WERI-Rb-1 (cell line): Measurements from ENCODE around the gene DEXI.
"Not testable (repeated sequence)": the region's sequence is repeated elsewhere in the genome, so short reads cannot be mapped to it uniquely, and the experiment has no call there.

Source experiments
- DNase-seq: peaks from one replicate; pipeline ENCODE4 v3.0.0-alpha.2; 2020
- H3K27ac ChIP-seq: fragments of 250-450 bp; sonication (Bioruptor Pico); 2 replicates; pipeline ENCODE4 v1.5.1; 2020; ENCODE audit warnings: mild to moderate bottlenecking, moderate library complexity
- H3K27me3 ChIP-seq: fragments of 250-450 bp; sonication (Bioruptor Pico); 2 replicates; pipeline ENCODE4 v1.5.1; 2021; ENCODE audit warnings: mild to moderate bottlenecking, low read depth, moderate library complexity; ENCODE audit not compliant: insufficient read depth, severe bottlenecking
- H3K36me3 ChIP-seq: fragments of 250-450 bp; sonication (Bioruptor Pico); 2 replicates; pipeline ENCODE4 v1.5.1; 2020; ENCODE audit warnings: mild to moderate bottlenecking, moderate library complexity
- H3K4me3 ChIP-seq: 2 replicates; pipeline ENCODE4 v1.5.1; 2011; ENCODE audit warnings: low read depth, mild to moderate bottlenecking, control low read depth, low read length
- H3K9me3 ChIP-seq: fragments of 250-450 bp; sonication (Bioruptor Pico); 2 replicates; pipeline ENCODE4 v1.5.1; 2021; ENCODE audit warnings: mild to moderate bottlenecking, moderate library complexity; ENCODE audit not compliant: severe bottlenecking
- CTCF ChIP-seq: IDR thresholded peaks from 2 replicates; pipeline ENCODE4 v1.5.1; 2011; ENCODE audit warnings: low read depth, mild to moderate bottlenecking, control low read depth, inconsistent platforms, low read length

Gene DEXI

GRCh38 chr16:10968498-10968897 lies 26.2 kb upstream of the DEXI start:
- TF ChIP-seq CTCF: no peak
- H3K4me3 ChIP-seq: no peak overlapping the region
- H3K27ac ChIP-seq: no peak overlapping the region
- H3K9me3 ChIP-seq: no peaks in the 10 kb centered on the region
- no peak for DNase-seq
- H3K27me3 ChIP-seq: no peaks in the 10 kb centered on the region
- peaks cover 43% of the 10 kb centered on the region for H3K36me3 ChIP-seq

- H3K4me3 ChIP-seq: no peak overlapping the region
- H3K36me3 ChIP-seq: peaks cover 44% of the 10 kb centered on the region
Observed at GRCh38 chr16:10967986-10968385, 25.7 kb upstream of the DEXI start.

GRCh38 chr16:10966559-10966958 lies 24.3 kb upstream of the DEXI start:
- not testable (repeated sequence) for H3K27me3 ChIP-seq, H3K27ac ChIP-seq, H3K4me3 ChIP-seq, H3K9me3 ChIP-seq, DNase-seq
- H3K36me3 ChIP-seq: peaks cover 37% of the 10 kb centered on the region

More at GRCh38 chr16:10967986-10968385, 25.7 kb upstream of the DEXI start:
- TF ChIP-seq CTCF: no peak
- no peak for DNase-seq
- Histone ChIP-seq H3K9me3 (no peaks in the 10 kb centered on the region), H3K27ac (no peak overlapping the region), H3K27me3 (no peaks in the 10 kb centered on the region)

GRCh38 chr16:10966129-10966528 lies 23.9 kb upstream of the DEXI start:
- Histone ChIP-seq H3K4me3 (no peak overlapping the region), H3K27me3 (no peaks in the 10 kb centered on the region), H3K36me3 (peaks cover 33% of the 10 kb centered on the region), H3K9me3 (no peaks in the 10 kb centered on the region), H3K27ac (no peak overlapping the region)
- TF ChIP-seq CTCF: no peak
- no peak for DNase-seq

GRCh38 chr16:10965440-10966061 lies 23.3 kb upstream of the DEXI start:
- peaks cover 27% of the 10 kb centered on the region for H3K36me3 ChIP-seq
- no peak for DNase-seq
- H3K27me3 ChIP-seq: no peaks in the 10 kb centered on the region
- no peak for TF ChIP-seq CTCF
- H3K9me3 ChIP-seq: no peaks in the 10 kb centered on the region
- H3K4me3 ChIP-seq: no peak overlapping the region
- H3K27ac ChIP-seq: no peak overlapping the region

GRCh38 chr16:10964891-10965326 lies 22.6 kb upstream of the DEXI start:
- DNase-seq: no peak
- Histone ChIP-seq H3K27ac (no peak overlapping the region), H3K4me3 (no peak overlapping the region), H3K9me3 (no peaks in the 10 kb centered on the region), H3K27me3 (no peaks in the 10 kb centered on the region), H3K36me3 (peaks cover 25% of the 10 kb centered on the region)
- TF ChIP-seq CTCF: no peak
